ENCODE data around the gene PARP16. TPM values are rescaled to one million over a fixed set of nuclear protein-coding genes. Genes with fewer than 3 reads are reported as not detected.

The PARP16 gene
- total and polyA plus RNA-seq, 3 donors from 2014 or later = 12.3 to 30.9 (median 24.3) TPM

GRCh38 chr15:65259367-65259797 is 27.3 kb downstream of the PARP16 start:
- no peak for TF ChIP-seq POLR2A (IDR thresholded peaks at IDR 0.05)
- no peak for TF ChIP-seq CTCF (IDR thresholded peaks at IDR 0.05)
- peak; percentile 38 for DNase-seq
- intact Hi-C loops (cut with DNase I; ENCODE audit: low total_unique reads) = loop anchor here (10.0 kb wide), 1 partner anchor 55 kb away; no protein-coding TSS in a partner anchor
- WGBS, 2 donors = 71 to 79% methylated on average over 7 of the region's 7 CpGs
- H3K36me3 ChIP-seq (ENCODE audit: low read depth, missing control alignments) = no peaks in the 10 kb centered on the region
- no peaks in the 10 kb centered on the region for H3K4me1 ChIP-seq
- no peak overlapping the region for H3K4me3 ChIP-seq
- H3K9me3 ChIP-seq = no peaks in the 10 kb centered on the region
- H3K27ac ChIP-seq = peak overlapping the region in 1 of 2 donors; percentile 55
- H3K27me3 ChIP-seq = no peaks in the 10 kb centered on the region

GRCh38 chr15:65258375-65259262 is 28.1 kb downstream of the PARP16 start:
- Histone ChIP-seq H3K4me3 (no peak overlapping the region), H3K4me1 (no peaks in the 10 kb centered on the region), H3K27me3 (no peaks in the 10 kb centered on the region), H3K36me3 (ENCODE audit: low read depth, missing control alignments) (no peaks in the 10 kb centered on the region), H3K27ac (peak overlapping the region in 1 of 2 donors; percentile 55), H3K9me3 (no peaks in the 10 kb centered on the region)
- TF ChIP-seq CTCF (IDR thresholded peaks at IDR 0.05) (no peak), POLR2A (IDR thresholded peaks at IDR 0.05) (no peak)
- intact Hi-C loops (cut with DNase I; ENCODE audit: low total_unique reads) = loop anchor here (10.0 kb wide), 1 partner anchor 54 kb away; no protein-coding TSS in a partner anchor
- DNase-seq = peak; percentile 45
- 67 to 68% methylated on average over 5 of the region's 5 CpGs for WGBS, 2 donors

GRCh38 chr15:65255486-65256140 is 31.1 kb downstream of the PARP16 start:
- intact Hi-C loops (cut with DNase I; ENCODE audit: low total_unique reads) = loop anchor here (10.0 kb wide), 1 partner anchor 51 kb away; no protein-coding TSS in a partner anchor
- 89 to 93% methylated on average over 7 of the region's 7 CpGs for WGBS, 2 donors
- TF ChIP-seq POLR2A (IDR thresholded peaks at IDR 0.05) (no peak), CTCF (IDR thresholded peaks at IDR 0.05) (no peak)
- Histone ChIP-seq H3K27me3 (no peaks in the 10 kb centered on the region), H3K4me1 (no peaks in the 10 kb centered on the region), H3K27ac (no peak overlapping the region), H3K4me3 (no peak overlapping the region), H3K9me3 (no peaks in the 10 kb centered on the region), H3K36me3 (ENCODE audit: low read depth, missing control alignments) (no peaks in the 10 kb centered on the region)
- DNase-seq = no peak

- 73 to 76% methylated on average over 1 of the region's 1 CpG for WGBS, 2 donors
- no peak overlapping the region for H3K27ac ChIP-seq
- H3K4me3 ChIP-seq = no peak overlapping the region
- peaks cover under 1% of the 10 kb centered on the region for H3K4me1 ChIP-seq
- no peak for DNase-seq
- H3K9me3 ChIP-seq = no peaks in the 10 kb centered on the region
- H3K27me3 ChIP-seq = no peaks in the 10 kb centered on the region
- intact Hi-C loops (cut with DNase I; ENCODE audit: low total_unique reads) = loop anchor here (10.0 kb wide), 1 partner anchor 50 kb away; no protein-coding TSS in a partner anchor
- TF ChIP-seq CTCF (IDR thresholded peaks at IDR 0.05) = no peak
- no peak for TF ChIP-seq POLR2A (IDR thresholded peaks at IDR 0.05)
- no peaks in the 10 kb centered on the region for H3K36me3 ChIP-seq (ENCODE audit: low read depth, missing control alignments)
Measured at GRCh38 chr15:65254758-65255157, 31.9 kb downstream of the PARP16 start.

All from testis (tissue), 3 donors.